Measurements from ENCODE around the gene ATRX.
"Not testable (repeated sequence)": the region's sequence is repeated elsewhere in the genome, so short reads cannot be mapped to it uniquely, and the experiment has no call there.

The ATRX gene

GRCh38 chrX:77785486-77786364, at the start of gene ATRX:
Gene ATRX (minus strand): TSS chrX:77786216. CDS start chrX:77786001, 215 bp downstream.
- H3K9me3 ChIP-seq (ENCODE audit: control insufficient read depth, low read depth, low read length) = peaks cover 10% of the 10 kb centered on the region
- H3K4me1 ChIP-seq (ENCODE audit: control insufficient read depth, low read depth, low read length) = no peaks in the 10 kb centered on the region
- H3K9ac ChIP-seq (ENCODE audit: low read length) = peak within 1 kb of the TSS; percentile 96
- no peaks in the 10 kb centered on the region for H3K27me3 ChIP-seq (ENCODE audit: control insufficient read depth, insufficient read depth, low read length)
- no peaks in the 10 kb centered on the region for H3K36me3 ChIP-seq (ENCODE audit: control insufficient read depth, low read depth, low read length)
- peak within 1 kb of the TSS; percentile 64 for H3K27ac ChIP-seq (ENCODE audit: low read length)
- H3K4me3 ChIP-seq (ENCODE audit: low read length) = peak within 1 kb of the TSS; percentile 83

GRCh38 chrX:77831544-77831943, 45.5 kb upstream of the ATRX start:
- not testable (repeated sequence) for H3K4me1 ChIP-seq (ENCODE audit: control insufficient read depth, low read depth, low read length); H3K4me3 ChIP-seq (ENCODE audit: low read length); H3K36me3 ChIP-seq (ENCODE audit: control insufficient read depth, low read depth, low read length); H3K27ac ChIP-seq (ENCODE audit: low read length); H3K9ac ChIP-seq (ENCODE audit: low read length); H3K9me3 ChIP-seq (ENCODE audit: control insufficient read depth, low read depth, low read length); H3K27me3 ChIP-seq (ENCODE audit: control insufficient read depth, insufficient read depth, low read length)

DNA sequence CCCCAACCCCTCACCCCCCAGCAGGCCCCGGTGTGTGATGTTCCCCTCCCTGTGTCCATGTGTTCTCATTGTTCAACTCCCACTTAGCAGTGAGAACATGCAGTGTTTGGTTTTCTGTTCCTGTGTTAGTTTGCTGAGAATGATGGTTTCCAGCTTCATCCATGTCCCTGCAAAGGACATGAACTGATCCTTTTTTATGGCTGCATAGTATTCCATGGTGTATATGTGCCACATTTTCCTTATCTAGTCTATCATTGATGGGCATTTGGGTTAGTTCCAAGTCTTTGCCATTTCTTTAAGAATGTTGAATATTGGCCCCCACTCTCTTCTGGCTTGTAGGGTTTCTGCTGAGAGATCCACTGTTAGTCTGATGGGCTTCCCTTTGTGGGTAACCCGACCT, 36.0 kb upstream of the ATRX start:
- H3K27ac ChIP-seq (ENCODE audit: low read length); H3K4me3 ChIP-seq (ENCODE audit: low read length); H3K9ac ChIP-seq (ENCODE audit: low read length); H3K4me1 ChIP-seq (ENCODE audit: control insufficient read depth, low read depth, low read length); H3K27me3 ChIP-seq (ENCODE audit: control insufficient read depth, insufficient read depth, low read length); H3K36me3 ChIP-seq (ENCODE audit: control insufficient read depth, low read depth, low read length): not testable (repeated sequence)
- peaks cover 15% of the 10 kb centered on the region for H3K9me3 ChIP-seq (ENCODE audit: control insufficient read depth, low read depth, low read length)

DNA sequence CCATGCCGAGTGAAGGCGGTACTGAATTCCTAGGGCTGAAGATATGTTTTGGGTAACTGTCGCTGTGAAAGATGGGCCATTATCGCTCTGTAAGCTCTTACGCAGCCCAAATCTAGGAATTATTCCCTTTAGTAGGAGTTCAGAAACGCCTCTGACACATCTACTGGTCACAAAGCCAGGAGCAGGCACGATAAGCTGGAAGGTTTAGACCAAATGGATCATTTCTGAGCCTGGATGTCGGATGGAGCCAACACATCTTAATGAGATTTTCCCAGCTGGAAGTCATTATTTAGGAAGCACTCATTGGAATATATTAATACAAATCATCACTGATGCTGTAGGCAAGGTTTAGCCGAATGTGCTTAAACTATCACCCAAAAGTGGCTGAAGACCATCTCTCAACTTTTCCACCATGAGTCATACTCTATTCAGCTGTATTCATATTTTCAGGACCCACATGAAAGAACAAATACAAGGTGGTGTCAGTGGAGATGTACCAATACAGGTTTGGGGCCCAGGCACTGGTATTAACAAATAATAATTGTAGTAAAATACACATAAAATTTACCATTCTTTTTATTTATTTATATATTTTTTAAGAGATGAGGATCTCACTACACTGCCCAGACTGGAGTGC, 34.2 kb upstream of the ATRX start:
- Histone ChIP-seq H3K27ac (ENCODE audit: low read length) (no peak overlapping the region), H3K4me3 (ENCODE audit: low read length) (no peak overlapping the region), H3K9ac (ENCODE audit: low read length) (no peak overlapping the region), H3K27me3 (ENCODE audit: control insufficient read depth, insufficient read depth, low read length) (no peaks in the 10 kb centered on the region), H3K9me3 (ENCODE audit: control insufficient read depth, low read depth, low read length) (peaks cover 10% of the 10 kb centered on the region), H3K36me3 (ENCODE audit: control insufficient read depth, low read depth, low read length) (no peaks in the 10 kb centered on the region), H3K4me1 (ENCODE audit: control insufficient read depth, low read depth, low read length) (no peaks in the 10 kb centered on the region)

- no peaks in the 10 kb centered on the region for H3K4me1 ChIP-seq (ENCODE audit: control insufficient read depth, low read depth, low read length)
- no peak overlapping the region for H3K27ac ChIP-seq (ENCODE audit: low read length)
- peaks cover 3% of the 10 kb centered on the region for H3K9me3 ChIP-seq (ENCODE audit: control insufficient read depth, low read depth, low read length)
- no peaks in the 10 kb centered on the region for H3K27me3 ChIP-seq (ENCODE audit: control insufficient read depth, insufficient read depth, low read length)
- H3K9ac ChIP-seq (ENCODE audit: low read length) = no peak overlapping the region
- H3K4me3 ChIP-seq (ENCODE audit: low read length) = no peak overlapping the region
- H3K36me3 ChIP-seq (ENCODE audit: control insufficient read depth, low read depth, low read length) = no peaks in the 10 kb centered on the region
Observed at GRCh38 chrX:77814210-77814609, 28.2 kb upstream of the ATRX start.

GRCh38 chrX:77802201-77802600, 16.2 kb upstream of the ATRX start:
- H3K36me3 ChIP-seq (ENCODE audit: control insufficient read depth, low read depth, low read length) = no peaks in the 10 kb centered on the region
- no peak overlapping the region for H3K4me3 ChIP-seq (ENCODE audit: low read length)
- no peak overlapping the region for H3K27ac ChIP-seq (ENCODE audit: low read length)
- H3K4me1 ChIP-seq (ENCODE audit: control insufficient read depth, low read depth, low read length) = no peaks in the 10 kb centered on the region
- H3K27me3 ChIP-seq (ENCODE audit: control insufficient read depth, insufficient read depth, low read length) = no peaks in the 10 kb centered on the region
- H3K9me3 ChIP-seq (ENCODE audit: control insufficient read depth, low read depth, low read length) = peaks cover 5% of the 10 kb centered on the region
- H3K9ac ChIP-seq (ENCODE audit: low read length) = no peak overlapping the region

- Histone ChIP-seq H3K27me3 (ENCODE audit: control insufficient read depth, insufficient read depth, low read length) (no peaks in the 10 kb centered on the region), H3K4me3 (ENCODE audit: low read length) (no peak overlapping the region), H3K36me3 (ENCODE audit: control insufficient read depth, low read depth, low read length) (no peaks in the 10 kb centered on the region), H3K9me3 (ENCODE audit: control insufficient read depth, low read depth, low read length) (peaks cover 7% of the 10 kb centered on the region), H3K27ac (ENCODE audit: low read length) (no peak overlapping the region), H3K4me1 (ENCODE audit: control insufficient read depth, low read depth, low read length) (no peaks in the 10 kb centered on the region), H3K9ac (ENCODE audit: low read length) (no peak overlapping the region)
Observed at GRCh38 chrX:77795124-77795523, 9.1 kb upstream of the ATRX start.

- Histone ChIP-seq H3K9me3 (ENCODE audit: control insufficient read depth, low read depth, low read length) (peaks cover 7% of the 10 kb centered on the region), H3K9ac (ENCODE audit: low read length) (no peak overlapping the region), H3K27me3 (ENCODE audit: control insufficient read depth, insufficient read depth, low read length) (no peaks in the 10 kb centered on the region), H3K27ac (ENCODE audit: low read length) (no peak overlapping the region), H3K4me1 (ENCODE audit: control insufficient read depth, low read depth, low read length) (no peaks in the 10 kb centered on the region), H3K36me3 (ENCODE audit: control insufficient read depth, low read depth, low read length) (no peaks in the 10 kb centered on the region), H3K4me3 (ENCODE audit: low read length) (no peak overlapping the region)
Observed at GRCh38 chrX:77793946-77794345, 7.9 kb upstream of the ATRX start.

DNA sequence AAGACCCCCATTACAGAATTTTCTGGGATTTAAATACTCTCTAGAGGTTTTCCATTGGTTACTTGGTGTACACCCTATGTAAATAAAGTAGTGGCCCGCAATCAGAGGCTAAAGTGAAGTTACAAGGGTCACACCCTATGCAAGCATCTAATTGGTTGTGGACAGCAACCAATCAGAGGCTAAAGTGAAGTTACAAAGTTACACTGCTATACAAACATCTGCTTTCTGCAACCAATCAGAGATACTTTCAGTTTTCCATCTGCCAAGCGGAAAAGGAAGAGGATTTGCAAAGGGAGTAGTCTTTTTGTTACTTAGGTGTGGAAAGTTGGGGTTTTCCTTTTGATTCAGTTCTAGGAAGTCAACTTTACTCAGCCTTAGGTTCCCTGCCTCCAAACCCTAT, 2.0 kb upstream of the ATRX start:
- H3K27me3 ChIP-seq (ENCODE audit: control insufficient read depth, insufficient read depth, low read length) = no peaks in the 10 kb centered on the region
- H3K4me1 ChIP-seq (ENCODE audit: control insufficient read depth, low read depth, low read length) = no peaks in the 10 kb centered on the region
- peaks cover 3% of the 10 kb centered on the region for H3K9me3 ChIP-seq (ENCODE audit: control insufficient read depth, low read depth, low read length)
- H3K4me3 ChIP-seq (ENCODE audit: low read length) = no peak overlapping the region
- no peaks in the 10 kb centered on the region for H3K36me3 ChIP-seq (ENCODE audit: control insufficient read depth, low read depth, low read length)
- H3K9ac ChIP-seq (ENCODE audit: low read length) = no peak overlapping the region
- H3K27ac ChIP-seq (ENCODE audit: low read length) = no peak overlapping the region

- Histone ChIP-seq H3K4me1 (ENCODE audit: control insufficient read depth, low read depth, low read length) (no peaks in the 10 kb centered on the region), H3K4me3 (ENCODE audit: low read length) (peak overlapping the region; percentile 83), H3K27ac (ENCODE audit: low read length) (no peak overlapping the region), H3K27me3 (ENCODE audit: control insufficient read depth, insufficient read depth, low read length) (no peaks in the 10 kb centered on the region), H3K9me3 (ENCODE audit: control insufficient read depth, low read depth, low read length) (peaks cover 10% of the 10 kb centered on the region), H3K9ac (ENCODE audit: low read length) (peak overlapping the region; percentile 96), H3K36me3 (ENCODE audit: control insufficient read depth, low read depth, low read length) (no peaks in the 10 kb centered on the region)
Observed at GRCh38 chrX:77786365-77786680, 307 bp upstream of the ATRX start.

- H3K9ac ChIP-seq (ENCODE audit: low read length) = no peak overlapping the region
- no peaks in the 10 kb centered on the region for H3K4me1 ChIP-seq (ENCODE audit: control insufficient read depth, low read depth, low read length)
- H3K27me3 ChIP-seq (ENCODE audit: control insufficient read depth, insufficient read depth, low read length) = no peaks in the 10 kb centered on the region
- no peaks in the 10 kb centered on the region for H3K36me3 ChIP-seq (ENCODE audit: control insufficient read depth, low read depth, low read length)
- no peak overlapping the region for H3K4me3 ChIP-seq (ENCODE audit: low read length)
- H3K27ac ChIP-seq (ENCODE audit: low read length) = no peak overlapping the region
- peaks cover 13% of the 10 kb centered on the region for H3K9me3 ChIP-seq (ENCODE audit: control insufficient read depth, low read depth, low read length)
Observed at GRCh38 chrX:77779695-77780094, 6.3 kb downstream of the ATRX start.

DNA sequence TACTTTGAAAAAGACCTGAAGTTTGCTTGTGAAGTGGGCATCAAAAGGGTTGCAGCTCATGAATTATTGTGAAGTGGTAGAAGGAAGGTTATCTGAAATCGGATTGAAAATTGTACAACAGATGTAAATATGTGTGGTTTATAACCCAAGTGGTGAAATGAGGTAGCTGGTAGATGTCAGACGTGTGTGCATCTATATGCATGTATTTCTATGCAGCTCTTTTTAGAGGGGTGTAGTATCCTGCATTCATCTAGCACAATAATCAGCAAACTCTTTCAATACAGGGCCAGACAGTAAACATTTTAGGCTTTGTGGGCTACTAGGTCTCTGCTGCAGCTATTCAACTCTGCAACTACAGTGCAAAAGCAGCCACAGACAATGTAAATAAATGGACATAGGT, 9.4 kb downstream of the ATRX start:
- H3K9ac ChIP-seq (ENCODE audit: low read length) = no peak overlapping the region
- no peaks in the 10 kb centered on the region for H3K36me3 ChIP-seq (ENCODE audit: control insufficient read depth, low read depth, low read length)
- no peak overlapping the region for H3K4me3 ChIP-seq (ENCODE audit: low read length)
- peaks cover 9% of the 10 kb centered on the region for H3K9me3 ChIP-seq (ENCODE audit: control insufficient read depth, low read depth, low read length)
- H3K27me3 ChIP-seq (ENCODE audit: control insufficient read depth, insufficient read depth, low read length) = no peaks in the 10 kb centered on the region
- no peaks in the 10 kb centered on the region for H3K4me1 ChIP-seq (ENCODE audit: control insufficient read depth, low read depth, low read length)
- H3K27ac ChIP-seq (ENCODE audit: low read length) = no peak overlapping the region
